Panc1 (cell line): ENCODE results near the gene CD99. TPM values are rescaled to one million over a fixed set of nuclear protein-coding genes. Genes with fewer than 3 reads are reported as not detected.

Experiments used
- ATAC-seq: fragments of 200-7000 bp; cut with Tn5 transposase; 2 replicates; pipeline ENCODE4 v1.9.1; 2020; ENCODE audit warnings: mild to moderate bottlenecking, moderate library complexity
- BruUV-seq: library from RNA; stranded (reverse); fragments of 400-500 nt; replicated peaks from 2 replicates; lab custom pipeline; 2021; lab: Mats Ljungman, UMichigan
- CTCF ChIA-PET: fragments of 300-600 bp; sonication (Branson Sonifier 250); formaldehyde crosslinking; loops from one replicate; lab custom pipeline; 2022; ENCODE audit warnings: antibody characterized with exemption; lab: Charles Lee
- POLR2A ChIA-PET: fragments of 300-600 bp; sonication (Branson Sonifier 250); formaldehyde crosslinking; loops from one replicate; lab custom pipeline; 2022; ENCODE audit warnings: antibody characterized with exemption; lab: Charles Lee
- DNase-seq: peaks from one replicate; pipeline ENCODE4 v3.0.0-alpha.2; 2010; ENCODE audit warnings: low read depth, low spot score
- H3K27ac ChIP-seq: 2 replicates; pipeline ENCODE4 v1.5.1; 2011; ENCODE audit warnings: mild to moderate bottlenecking, low read length, inconsistent platforms
- H3K27me3 ChIP-seq: fragments of 200-500 bp; sonication (Bioruptor generic); 2 replicates; pipeline ENCODE4 v1.6.0; 2014; ENCODE audit warnings: low read length, inconsistent platforms; ENCODE audit not compliant: control insufficient read depth, insufficient read depth
- H3K36me3 ChIP-seq: fragments of 200-500 bp; sonication (Bioruptor generic); 2 replicates; pipeline ENCODE4 v1.5.1; 2014; ENCODE audit warnings: inconsistent platforms, mild to moderate bottlenecking, low read length, moderate library complexity; ENCODE audit not compliant: control insufficient read depth, insufficient read depth
- H3K4me1 ChIP-seq: 2 replicates; pipeline ENCODE4 v1.5.1; 2011; ENCODE audit warnings: inconsistent platforms, mild to moderate bottlenecking, low read length, moderate library complexity; ENCODE audit not compliant: control insufficient read depth, insufficient read depth
- H3K4me3 ChIP-seq, 2 experiments: 2 replicates each; pipeline ENCODE4 v1.5.1; 2011 to 2012; ENCODE audit warnings: low read depth in 2 of 2, low read length in 2 of 2, mild to moderate bottlenecking in 2 of 2, inconsistent platforms in 1 of 2, moderate library complexity in 1 of 2
- H3K9me3 ChIP-seq: fragments of 200-500 bp; sonication (Bioruptor generic); 2 replicates; pipeline ENCODE4 v1.5.1; 2014; ENCODE audit warnings: low read depth, mild to moderate bottlenecking, inconsistent platforms, low read length, moderate library complexity; ENCODE audit not compliant: control insufficient read depth, insufficient read depth
- POLR2AphosphoS5 ChIP-seq: IDR thresholded peaks from 2 replicates; pipeline ENCODE4 v1.6.1; 2012; ENCODE audit warnings: mild to moderate bottlenecking, low read depth, low read length, moderate library complexity
- SIN3A ChIP-seq: IDR thresholded peaks from 2 replicates; pipeline ENCODE4 v1.6.1; 2012; ENCODE audit warnings: low read depth, mild to moderate bottlenecking, low read length, moderate library complexity, borderline replicate concordance; ENCODE audit not compliant: insufficient read depth
- TCF7L2 ChIP-seq: IDR thresholded peaks from 2 replicates; pipeline ENCODE4 v1.6.1; 2011; ENCODE audit warnings: mild to moderate bottlenecking, low read depth, low read length, inconsistent platforms
- in situ Hi-C: cut with HindIII; loops from 2 replicates; pipeline ENCODE4 v1.10.0; 2016; ENCODE audit warnings: low sequenced_read_pairs, low pct_unique_long_range_greater_than_20kb
- intact Hi-C: fragments of 100-400 bp; cut with micrococcal nuclease; formaldehyde crosslinking; loops from one replicate; pipeline ENCODE4 v1.10.0; 2022; ENCODE audit not compliant: unreplicated experiment
- total RNA-seq: library from RNA; stranded (reverse); gene quantifications from one replicate; pipeline ENCODE4 v1.2.1, GENCODE V29; 2021; ENCODE audit not compliant: unreplicated experiment
- TF ChIP-seq, protein P1 (sequence below), 2 experiments: IDR thresholded peaks; 2 replicates each; pipeline ENCODE4 v1.6.1; 2011 to 2012; ENCODE audit warnings: low read depth in 2 of 2, control low read depth in 1 of 2, low read length in 1 of 2, mild to moderate bottlenecking in 1 of 2, moderate library complexity in 1 of 2; ENCODE audit not compliant: insufficient read depth in 1 of 2
- TF ChIP-seq, protein P2 (sequence below): fragments of 450-650 bp; IDR thresholded peaks from 2 replicates; pipeline ENCODE4 v1.5.1; 2017; ENCODE audit warnings: mild to moderate bottlenecking

CD99 gene
- total RNA-seq, 1 experiment from 2014 or later: 67.6 TPM

DNA sequence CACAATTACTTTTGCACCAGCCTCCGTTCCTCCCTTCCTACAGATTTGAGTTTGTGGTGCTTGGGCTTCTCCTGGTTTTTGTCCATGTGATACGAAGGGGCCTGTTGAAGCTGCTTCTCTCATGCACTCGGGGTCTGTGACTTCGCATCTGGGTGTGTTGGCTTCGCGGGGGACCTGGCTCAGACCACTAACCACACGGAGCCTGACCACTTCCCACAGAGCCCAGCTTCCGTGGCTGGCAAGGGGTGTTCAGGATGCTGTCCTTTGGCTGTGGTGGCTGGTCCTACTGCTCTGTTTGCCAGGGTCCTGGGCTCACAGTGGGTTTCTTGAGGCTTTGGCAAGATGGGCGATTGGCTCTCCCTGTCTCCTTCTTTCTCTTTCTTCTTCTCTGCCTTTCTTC lies 41.0 kb downstream of the CD99 start:
- Histone ChIP-seq H3K27me3 (no peaks in the 10 kb centered on the region), H3K9me3 (no peaks in the 10 kb centered on the region), H3K27ac (no peak overlapping the region), H3K4me3 (no peak overlapping the region), H3K36me3 (no peaks in the 10 kb centered on the region), H3K4me1 (no peaks in the 10 kb centered on the region)
- ChIA-PET CTCF (no interaction called here), POLR2A (no interaction called here)
- TF ChIP-seq, protein P1, sequence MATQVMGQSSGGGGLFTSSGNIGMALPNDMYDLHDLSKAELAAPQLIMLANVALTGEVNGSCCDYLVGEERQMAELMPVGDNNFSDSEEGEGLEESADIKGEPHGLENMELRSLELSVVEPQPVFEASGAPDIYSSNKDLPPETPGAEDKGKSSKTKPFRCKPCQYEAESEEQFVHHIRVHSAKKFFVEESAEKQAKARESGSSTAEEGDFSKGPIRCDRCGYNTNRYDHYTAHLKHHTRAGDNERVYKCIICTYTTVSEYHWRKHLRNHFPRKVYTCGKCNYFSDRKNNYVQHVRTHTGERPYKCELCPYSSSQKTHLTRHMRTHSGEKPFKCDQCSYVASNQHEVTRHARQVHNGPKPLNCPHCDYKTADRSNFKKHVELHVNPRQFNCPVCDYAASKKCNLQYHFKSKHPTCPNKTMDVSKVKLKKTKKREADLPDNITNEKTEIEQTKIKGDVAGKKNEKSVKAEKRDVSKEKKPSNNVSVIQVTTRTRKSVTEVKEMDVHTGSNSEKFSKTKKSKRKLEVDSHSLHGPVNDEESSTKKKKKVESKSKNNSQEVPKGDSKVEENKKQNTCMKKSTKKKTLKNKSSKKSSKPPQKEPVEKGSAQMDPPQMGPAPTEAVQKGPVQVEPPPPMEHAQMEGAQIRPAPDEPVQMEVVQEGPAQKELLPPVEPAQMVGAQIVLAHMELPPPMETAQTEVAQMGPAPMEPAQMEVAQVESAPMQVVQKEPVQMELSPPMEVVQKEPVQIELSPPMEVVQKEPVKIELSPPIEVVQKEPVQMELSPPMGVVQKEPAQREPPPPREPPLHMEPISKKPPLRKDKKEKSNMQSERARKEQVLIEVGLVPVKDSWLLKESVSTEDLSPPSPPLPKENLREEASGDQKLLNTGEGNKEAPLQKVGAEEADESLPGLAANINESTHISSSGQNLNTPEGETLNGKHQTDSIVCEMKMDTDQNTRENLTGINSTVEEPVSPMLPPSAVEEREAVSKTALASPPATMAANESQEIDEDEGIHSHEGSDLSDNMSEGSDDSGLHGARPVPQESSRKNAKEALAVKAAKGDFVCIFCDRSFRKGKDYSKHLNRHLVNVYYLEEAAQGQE (IDR thresholded peaks at IDR 0.05; ENCODE audit: insufficient read depth in 1 of 2, low read depth in 2 of 2, low read length in 1 of 2): no peak
- TF ChIP-seq SIN3A: no peak
- TF ChIP-seq, protein P2, sequence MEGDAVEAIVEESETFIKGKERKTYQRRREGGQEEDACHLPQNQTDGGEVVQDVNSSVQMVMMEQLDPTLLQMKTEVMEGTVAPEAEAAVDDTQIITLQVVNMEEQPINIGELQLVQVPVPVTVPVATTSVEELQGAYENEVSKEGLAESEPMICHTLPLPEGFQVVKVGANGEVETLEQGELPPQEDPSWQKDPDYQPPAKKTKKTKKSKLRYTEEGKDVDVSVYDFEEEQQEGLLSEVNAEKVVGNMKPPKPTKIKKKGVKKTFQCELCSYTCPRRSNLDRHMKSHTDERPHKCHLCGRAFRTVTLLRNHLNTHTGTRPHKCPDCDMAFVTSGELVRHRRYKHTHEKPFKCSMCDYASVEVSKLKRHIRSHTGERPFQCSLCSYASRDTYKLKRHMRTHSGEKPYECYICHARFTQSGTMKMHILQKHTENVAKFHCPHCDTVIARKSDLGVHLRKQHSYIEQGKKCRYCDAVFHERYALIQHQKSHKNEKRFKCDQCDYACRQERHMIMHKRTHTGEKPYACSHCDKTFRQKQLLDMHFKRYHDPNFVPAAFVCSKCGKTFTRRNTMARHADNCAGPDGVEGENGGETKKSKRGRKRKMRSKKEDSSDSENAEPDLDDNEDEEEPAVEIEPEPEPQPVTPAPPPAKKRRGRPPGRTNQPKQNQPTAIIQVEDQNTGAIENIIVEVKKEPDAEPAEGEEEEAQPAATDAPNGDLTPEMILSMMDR: no peak
- TF ChIP-seq TCF7L2: no peak
- no peak for TF ChIP-seq POLR2AphosphoS5
- no TSS peak for BruUV-seq
- in situ Hi-C loops (no loop called here), intact Hi-C loops (no loop called here)
- DNase-seq (no peak), ATAC-seq (no peak)

DNA sequence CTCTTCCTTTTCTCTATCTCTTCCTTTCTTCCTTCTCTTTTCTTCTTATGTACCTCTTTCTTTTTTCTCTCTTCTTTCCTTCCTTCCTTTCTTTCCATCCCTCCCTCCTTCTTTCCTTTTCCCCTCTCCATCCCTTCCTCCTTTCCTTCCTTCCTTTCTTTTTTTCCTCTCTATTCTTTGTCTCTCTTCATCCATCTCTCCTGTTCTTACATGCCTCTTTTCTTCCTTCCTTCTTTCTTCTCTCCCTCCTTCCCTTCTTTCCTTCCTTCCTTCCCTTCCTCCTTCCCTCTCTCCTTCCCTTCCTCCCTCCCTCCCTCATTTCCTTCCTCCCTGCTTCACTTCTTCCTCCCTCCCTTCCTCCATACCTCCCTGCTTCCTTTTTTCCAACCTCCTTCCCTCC lies 41.6 kb downstream of the CD99 start:
- Histone ChIP-seq H3K9me3 (no peaks in the 10 kb centered on the region), H3K4me1 (no peaks in the 10 kb centered on the region), H3K36me3 (no peaks in the 10 kb centered on the region), H3K27me3 (no peaks in the 10 kb centered on the region), H3K27ac (no peak overlapping the region), H3K4me3 (no peak overlapping the region)
- CTCF ChIA-PET: no interaction called here
- no peak for ATAC-seq
- no TSS peak for BruUV-seq
- TF ChIP-seq, protein P1 (IDR thresholded peaks at IDR 0.05; ENCODE audit: insufficient read depth in 1 of 2, low read depth in 2 of 2, low read length in 1 of 2): no peak
- TF ChIP-seq POLR2AphosphoS5 (no peak), TCF7L2 (no peak), SIN3A (no peak)
- TF ChIP-seq, protein P2: no peak
- intact Hi-C loops: no loop called here
- no peak for DNase-seq
- POLR2A ChIA-PET: no interaction called here
- in situ Hi-C loops: no loop called here
